GM12891 (cell line): Measurements from ENCODE around the gene GABRE.

ENCODE experiments used
- DNase-seq: peaks from one replicate; pipeline ENCODE4 v3.0.0; 2011; ENCODE audit warnings: low spot score; ENCODE audit not compliant: insufficient read length
- FAIRE-seq: peaks from 2 replicates; lab custom pipeline; 2011; peaks lifted over from hg19 to GRCh38; lab: Jason Lieb, UNC
- PAX5 ChIP-seq: IDR thresholded peaks from 2 replicates; pipeline ENCODE4 v1.6.1; 2011; ENCODE audit warnings: low read length, moderate library complexity, mild to moderate bottlenecking; ENCODE audit not compliant: insufficient read depth, severe bottlenecking
- POLR2A ChIP-seq: IDR thresholded peaks from 2 replicates; pipeline ENCODE4 v1.6.1; 2011; ENCODE audit warnings: low read depth, low read length, control low read depth
- POLR2AphosphoS5 ChIP-seq: IDR thresholded peaks from 2 replicates; pipeline ENCODE4 v1.6.1; 2011; ENCODE audit warnings: low read depth, low read length, control low read depth
- POU2F2 ChIP-seq: IDR thresholded peaks from 2 replicates; pipeline ENCODE4 v1.6.1; 2011; ENCODE audit warnings: low read depth, mild to moderate bottlenecking, control low read depth, low read length, moderate library complexity
- SPI1 ChIP-seq: IDR thresholded peaks from 2 replicates; pipeline ENCODE4 v1.6.1; 2011; ENCODE audit warnings: low read depth, low read length, control low read depth
- TAF1 ChIP-seq: IDR thresholded peaks from 2 replicates; pipeline ENCODE4 v1.6.1; 2011; ENCODE audit warnings: low read depth, low read length, control low read depth

Gene GABRE

GRCh38 chrX:151973851-151974335 is 583 bp downstream of the GABRE start:
- DNase-seq: no peak

DNA sequence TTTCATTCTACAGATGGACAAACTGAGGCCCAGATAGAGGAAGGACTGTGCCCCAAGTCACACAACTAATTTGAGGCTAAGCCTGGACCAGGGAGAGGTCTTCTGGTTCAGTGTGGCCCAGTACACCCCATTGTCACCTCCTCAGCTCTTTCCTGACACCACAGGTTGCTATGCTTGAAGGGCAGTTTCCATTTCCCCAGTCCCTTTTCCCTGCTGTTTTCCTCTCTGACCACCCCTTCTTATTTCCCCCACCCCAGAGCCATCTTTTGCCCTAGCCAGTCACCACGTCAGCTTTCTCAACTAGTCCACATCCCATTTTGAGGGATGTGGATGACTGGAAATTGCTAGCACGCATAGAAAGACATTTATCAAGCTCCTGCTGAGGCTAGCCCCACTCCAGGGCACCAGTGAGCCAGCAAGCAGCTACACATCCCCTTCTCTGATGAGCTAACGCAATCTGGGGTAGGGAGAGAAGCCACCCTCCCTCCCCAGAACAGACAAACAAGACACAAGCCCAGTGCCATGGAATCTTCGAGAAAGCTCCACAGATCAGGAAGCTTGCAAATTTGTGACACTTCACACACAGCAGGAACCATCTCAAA is 1.3 kb downstream of the GABRE start:
- TF ChIP-seq SPI1: no peak
- no peak for TF ChIP-seq POLR2AphosphoS5
- TF ChIP-seq PAX5: no peak
- no peak for TF ChIP-seq POU2F2
- TF ChIP-seq TAF1: no peak
- no peak for TF ChIP-seq POLR2A
- no peak for DNase-seq
- FAIRE-seq: no peak

More at GRCh38 chrX:151973851-151974335, 583 bp downstream of the GABRE start:
- TF ChIP-seq PAX5 (no peak), POLR2A (no peak), POLR2AphosphoS5 (no peak), SPI1 (no peak), TAF1 (no peak), POU2F2 (no peak)
- FAIRE-seq: no peak

DNA sequence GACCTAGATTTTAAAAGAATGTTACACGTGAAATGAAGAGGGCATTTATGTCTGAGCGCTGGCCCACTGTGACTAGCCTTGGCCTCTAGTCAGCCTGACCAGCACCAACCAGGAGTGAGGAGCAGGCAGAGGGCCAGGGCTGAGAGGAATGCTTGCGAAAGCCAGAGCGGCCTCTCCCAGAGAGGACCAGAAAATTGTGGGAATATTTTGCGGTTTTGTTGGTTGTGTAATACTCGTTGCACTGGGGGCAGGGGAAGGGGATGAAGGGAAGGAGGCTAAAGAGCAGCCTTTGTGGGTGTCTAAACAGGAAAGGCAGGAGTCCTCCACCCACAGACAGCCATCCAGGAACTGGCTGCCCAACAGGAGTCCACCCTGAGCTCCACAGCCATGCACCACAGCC is 3.8 kb downstream of the GABRE start:
- TF ChIP-seq POLR2AphosphoS5 (no peak), SPI1 (no peak), POLR2A (no peak), PAX5 (no peak), TAF1 (no peak)
- DNase-seq (no peak), FAIRE-seq (no peak)

- no peak for FAIRE-seq
- TF ChIP-seq POLR2AphosphoS5: no peak
- no peak for TF ChIP-seq SPI1
- no peak for TF ChIP-seq TAF1
- TF ChIP-seq POLR2A: no peak
- no peak for TF ChIP-seq POU2F2
- no peak for TF ChIP-seq PAX5
- DNase-seq: no peak
Measured at GRCh38 chrX:151970027-151970426, 4.4 kb downstream of the GABRE start.

GRCh38 chrX:151966236-151966635 is 8.2 kb downstream of the GABRE start:
- TF ChIP-seq SPI1: no peak
- no peak for TF ChIP-seq TAF1
- no peak for TF ChIP-seq POU2F2
- no peak for TF ChIP-seq POLR2A
- TF ChIP-seq PAX5: no peak
- no peak for TF ChIP-seq POLR2AphosphoS5
- no peak for FAIRE-seq

GRCh38 chrX:151962034-151962433 is 12.4 kb downstream of the GABRE start:
- DNase-seq: no peak
- no peak for FAIRE-seq
- no peak for TF ChIP-seq POU2F2

More at GRCh38 chrX:151966236-151966635, 8.2 kb downstream of the GABRE start:
- no peak for DNase-seq

DNA sequence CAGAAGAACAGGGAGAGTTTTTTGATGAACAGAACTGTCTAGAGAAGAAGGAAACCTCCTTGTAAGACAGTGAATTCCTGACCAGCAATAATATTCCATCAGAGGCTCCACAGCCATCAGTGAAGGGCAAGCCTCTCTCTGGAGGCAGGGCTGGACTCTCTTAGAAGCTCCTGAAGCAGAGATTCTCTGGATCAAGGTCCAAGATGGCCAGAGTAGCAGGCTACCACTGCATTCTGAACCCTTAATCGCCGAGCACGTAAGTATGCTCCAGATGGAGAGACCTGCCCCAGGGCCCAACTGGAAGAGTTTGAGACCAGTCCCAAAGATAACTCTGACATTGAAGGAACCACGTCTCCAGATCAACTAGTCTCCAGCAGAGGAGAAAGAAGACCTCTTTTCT is 16.4 kb downstream of the GABRE start:
- TF ChIP-seq PAX5 (no peak), POLR2AphosphoS5 (no peak), POLR2A (no peak), TAF1 (no peak), SPI1 (no peak), POU2F2 (no peak)
- DNase-seq (no peak), FAIRE-seq (no peak)

- DNase-seq (no peak), FAIRE-seq (no peak)
- TF ChIP-seq POLR2AphosphoS5: no peak
- no peak for TF ChIP-seq PAX5
- no peak for TF ChIP-seq POU2F2
- no peak for TF ChIP-seq POLR2A
- no peak for TF ChIP-seq TAF1
- TF ChIP-seq SPI1: no peak
Measured at GRCh38 chrX:151954730-151955129, 19.7 kb downstream of the GABRE start.

- DNase-seq (no peak), FAIRE-seq (no peak)
- TF ChIP-seq POU2F2: no peak
- no peak for TF ChIP-seq SPI1
- no peak for TF ChIP-seq TAF1
- no peak for TF ChIP-seq POLR2AphosphoS5
- no peak for TF ChIP-seq PAX5
- TF ChIP-seq POLR2A: no peak
Measured at GRCh38 chrX:151938172-151938571, 36.3 kb downstream of the GABRE start.

GRCh38 chrX:151935358-151935757 is 39.1 kb downstream of the GABRE start:
- FAIRE-seq (no peak), DNase-seq (no peak)
- TF ChIP-seq POU2F2 (no peak), POLR2A (no peak), POLR2AphosphoS5 (no peak), PAX5 (no peak), SPI1 (no peak), TAF1 (no peak)
